ENCODE measurements around the gene SLC5A10. TPM values are rescaled to one million over a fixed set of nuclear protein-coding genes. Genes with fewer than 3 reads are reported as not detected.

SLC5A10 gene
- total and polyA plus RNA-seq, 4 donors, result 0.05 to 0.23 (median 0.15) TPM

DNA sequence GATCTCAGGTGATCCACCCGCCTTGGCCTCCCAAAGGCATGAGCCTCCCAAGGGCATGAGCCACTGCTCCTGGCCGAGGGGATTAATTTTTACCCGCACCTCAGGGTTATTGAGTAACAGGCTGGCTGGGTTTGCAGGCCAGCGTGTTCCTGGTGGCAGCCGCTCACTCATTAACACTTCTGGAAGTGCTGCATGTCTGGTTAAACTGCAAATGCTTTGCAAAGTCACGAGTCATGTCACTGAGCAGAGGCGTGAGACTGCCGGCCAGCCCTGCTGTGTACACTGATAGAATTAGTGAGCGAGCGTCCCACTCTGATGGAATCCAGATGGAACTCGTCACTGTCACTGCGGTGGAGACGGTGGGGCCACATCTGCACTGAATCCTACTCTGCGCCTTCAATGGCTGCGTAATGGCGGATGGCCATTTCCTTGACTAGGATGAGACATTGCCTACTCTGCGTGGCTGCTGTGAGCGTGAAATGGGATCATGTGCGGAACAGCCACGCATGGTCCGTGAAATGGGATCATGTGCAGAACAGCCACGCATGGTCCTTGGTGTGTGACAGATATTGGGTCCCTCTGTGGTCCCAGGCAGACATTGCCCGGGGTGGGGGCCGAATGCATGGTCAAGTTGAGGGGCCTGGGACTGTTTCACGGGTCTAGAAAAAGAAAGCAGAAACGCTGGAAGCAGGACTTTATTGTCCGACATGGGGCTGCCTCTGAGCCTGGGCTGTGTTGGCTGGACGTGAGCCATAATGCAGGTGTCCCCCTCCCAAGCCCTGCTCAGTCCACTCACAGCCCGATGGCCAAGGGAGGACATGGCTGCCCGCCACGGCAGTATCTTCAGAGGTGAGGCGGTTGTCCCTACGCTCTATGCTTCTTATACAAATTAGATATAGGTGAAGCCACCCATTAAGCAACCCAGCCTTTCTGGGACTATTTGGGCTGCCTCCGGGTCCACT, 740 bp upstream of the SLC5A10 start:
- 79% methylated on average over 34 of the region's 34 CpGs for WGBS
- no peak overlapping the region for H3K27ac ChIP-seq (ENCODE audit: low read depth in 1 of 2, low read length in 2 of 2)
- H3K4me3 ChIP-seq (ENCODE audit: low read depth in 1 of 3, low read length in 3 of 3), result no peak overlapping the region

GRCh38 chr17:18953231-18953728, 1.3 kb downstream of the SLC5A10 start:
- TF ChIP-seq RXRA (IDR thresholded peaks at IDR 0.05), result no peak
- no peak for TF ChIP-seq HNF4A (conservative IDR thresholded peaks at IDR 0.05)
- no peak for TF ChIP-seq GABPA (IDR thresholded peaks at IDR 0.05 in 1 of 2, conservative IDR thresholded peaks at IDR 0.05 in 1 of 2)
- no peak for TF ChIP-seq NR2F2 (IDR thresholded peaks at IDR 0.05)
- TF ChIP-seq, protein P1, sequence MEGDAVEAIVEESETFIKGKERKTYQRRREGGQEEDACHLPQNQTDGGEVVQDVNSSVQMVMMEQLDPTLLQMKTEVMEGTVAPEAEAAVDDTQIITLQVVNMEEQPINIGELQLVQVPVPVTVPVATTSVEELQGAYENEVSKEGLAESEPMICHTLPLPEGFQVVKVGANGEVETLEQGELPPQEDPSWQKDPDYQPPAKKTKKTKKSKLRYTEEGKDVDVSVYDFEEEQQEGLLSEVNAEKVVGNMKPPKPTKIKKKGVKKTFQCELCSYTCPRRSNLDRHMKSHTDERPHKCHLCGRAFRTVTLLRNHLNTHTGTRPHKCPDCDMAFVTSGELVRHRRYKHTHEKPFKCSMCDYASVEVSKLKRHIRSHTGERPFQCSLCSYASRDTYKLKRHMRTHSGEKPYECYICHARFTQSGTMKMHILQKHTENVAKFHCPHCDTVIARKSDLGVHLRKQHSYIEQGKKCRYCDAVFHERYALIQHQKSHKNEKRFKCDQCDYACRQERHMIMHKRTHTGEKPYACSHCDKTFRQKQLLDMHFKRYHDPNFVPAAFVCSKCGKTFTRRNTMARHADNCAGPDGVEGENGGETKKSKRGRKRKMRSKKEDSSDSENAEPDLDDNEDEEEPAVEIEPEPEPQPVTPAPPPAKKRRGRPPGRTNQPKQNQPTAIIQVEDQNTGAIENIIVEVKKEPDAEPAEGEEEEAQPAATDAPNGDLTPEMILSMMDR (IDR thresholded peaks at IDR 0.05; ENCODE audit: low read depth, low read length, missing input control), result no peak
- no peak for TF ChIP-seq ZBTB33 (IDR thresholded peaks at IDR 0.05)
- TF ChIP-seq EGR1 (IDR thresholded peaks at IDR 0.05; ENCODE audit: low read depth in 2 of 2), result no peak
- H3K27ac ChIP-seq (ENCODE audit: low read depth in 1 of 2, low read length in 2 of 2), result no peak overlapping the region

More for the DNA sequence above, 740 bp upstream of the SLC5A10 start:
- H3K9ac ChIP-seq (ENCODE audit: low read depth in 1 of 2, low read length in 2 of 2), result no peak overlapping the region
- TF ChIP-seq RAD21 (IDR thresholded peaks at IDR 0.05) (no peak), SP1 (IDR thresholded peaks at IDR 0.05) (peak; percentile 36)
- no peaks in the 10 kb centered on the region for H3K36me3 ChIP-seq (ENCODE audit: control insufficient read depth in 4 of 4, insufficient read depth in 3 of 4, low read depth in 1 of 4, low read length in 3 of 4)
- no peaks in the 10 kb centered on the region for H3K27me3 ChIP-seq (ENCODE audit: control insufficient read depth in 4 of 4, insufficient read depth in 4 of 4, low read length in 3 of 4)
- no peaks in the 10 kb centered on the region for H3K9me3 ChIP-seq (ENCODE audit: control insufficient read depth in 4 of 4, low read length in 3 of 4)
- H3K4me1 ChIP-seq (ENCODE audit: control insufficient read depth in 4 of 4, insufficient read depth in 4 of 4, low read length in 3 of 4), result peaks cover 0 to 14% (median 6%) of the 10 kb centered on the region in 4 donors
- DNase-seq (ENCODE audit: low spot score), result peak; percentile 35

GRCh38 chr17:18954321-18954720, 2.4 kb downstream of the SLC5A10 start:
- H3K4me1 ChIP-seq (ENCODE audit: control insufficient read depth in 4 of 4, insufficient read depth in 4 of 4, low read length in 3 of 4), result peaks cover 0 to 14% (median 6%) of the 10 kb centered on the region in 4 donors
- no peak overlapping the region for H3K9ac ChIP-seq (ENCODE audit: low read depth in 1 of 2, low read length in 2 of 2)
- no peak overlapping the region for H3K27ac ChIP-seq (ENCODE audit: low read depth in 1 of 2, low read length in 2 of 2)
- no peak for DNase-seq (ENCODE audit: low spot score)
- no peaks in the 10 kb centered on the region for H3K36me3 ChIP-seq (ENCODE audit: control insufficient read depth in 4 of 4, insufficient read depth in 3 of 4, low read depth in 1 of 4, low read length in 3 of 4)
- no peaks in the 10 kb centered on the region for H3K27me3 ChIP-seq (ENCODE audit: control insufficient read depth in 4 of 4, insufficient read depth in 4 of 4, low read length in 3 of 4)
- WGBS, result 99% methylated on average over 3 of the region's 3 CpGs
- no peaks in the 10 kb centered on the region for H3K9me3 ChIP-seq (ENCODE audit: control insufficient read depth in 4 of 4, low read length in 3 of 4)
- H3K4me3 ChIP-seq (ENCODE audit: low read depth in 1 of 3, low read length in 3 of 3), result no peak overlapping the region
- TF ChIP-seq, protein P2, sequence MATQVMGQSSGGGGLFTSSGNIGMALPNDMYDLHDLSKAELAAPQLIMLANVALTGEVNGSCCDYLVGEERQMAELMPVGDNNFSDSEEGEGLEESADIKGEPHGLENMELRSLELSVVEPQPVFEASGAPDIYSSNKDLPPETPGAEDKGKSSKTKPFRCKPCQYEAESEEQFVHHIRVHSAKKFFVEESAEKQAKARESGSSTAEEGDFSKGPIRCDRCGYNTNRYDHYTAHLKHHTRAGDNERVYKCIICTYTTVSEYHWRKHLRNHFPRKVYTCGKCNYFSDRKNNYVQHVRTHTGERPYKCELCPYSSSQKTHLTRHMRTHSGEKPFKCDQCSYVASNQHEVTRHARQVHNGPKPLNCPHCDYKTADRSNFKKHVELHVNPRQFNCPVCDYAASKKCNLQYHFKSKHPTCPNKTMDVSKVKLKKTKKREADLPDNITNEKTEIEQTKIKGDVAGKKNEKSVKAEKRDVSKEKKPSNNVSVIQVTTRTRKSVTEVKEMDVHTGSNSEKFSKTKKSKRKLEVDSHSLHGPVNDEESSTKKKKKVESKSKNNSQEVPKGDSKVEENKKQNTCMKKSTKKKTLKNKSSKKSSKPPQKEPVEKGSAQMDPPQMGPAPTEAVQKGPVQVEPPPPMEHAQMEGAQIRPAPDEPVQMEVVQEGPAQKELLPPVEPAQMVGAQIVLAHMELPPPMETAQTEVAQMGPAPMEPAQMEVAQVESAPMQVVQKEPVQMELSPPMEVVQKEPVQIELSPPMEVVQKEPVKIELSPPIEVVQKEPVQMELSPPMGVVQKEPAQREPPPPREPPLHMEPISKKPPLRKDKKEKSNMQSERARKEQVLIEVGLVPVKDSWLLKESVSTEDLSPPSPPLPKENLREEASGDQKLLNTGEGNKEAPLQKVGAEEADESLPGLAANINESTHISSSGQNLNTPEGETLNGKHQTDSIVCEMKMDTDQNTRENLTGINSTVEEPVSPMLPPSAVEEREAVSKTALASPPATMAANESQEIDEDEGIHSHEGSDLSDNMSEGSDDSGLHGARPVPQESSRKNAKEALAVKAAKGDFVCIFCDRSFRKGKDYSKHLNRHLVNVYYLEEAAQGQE (IDR thresholded peaks at IDR 0.05), result no peak
- no peak for TF ChIP-seq HNF4A (conservative IDR thresholded peaks at IDR 0.05)
- no peak for TF ChIP-seq SP1 (IDR thresholded peaks at IDR 0.05)
- TF ChIP-seq JUND (IDR thresholded peaks at IDR 0.05), result no peak
- no peak for TF ChIP-seq ATF3 (IDR thresholded peaks at IDR 0.05)
- TF ChIP-seq, protein P1 (IDR thresholded peaks at IDR 0.05; ENCODE audit: low read depth, low read length, missing input control), result no peak
- no peak for TF ChIP-seq FOXA1 (IDR thresholded peaks at IDR 0.05)
- TF ChIP-seq RXRA (IDR thresholded peaks at IDR 0.05), result no peak
- no peak for TF ChIP-seq EGR1 (IDR thresholded peaks at IDR 0.05; ENCODE audit: low read depth in 2 of 2)
- no peak for TF ChIP-seq NR2F2 (IDR thresholded peaks at IDR 0.05)
- no peak for TF ChIP-seq TAF1 (conservative IDR thresholded peaks at IDR 0.05)

More at GRCh38 chr17:18953231-18953728, 1.3 kb downstream of the SLC5A10 start:
- Histone ChIP-seq H3K9ac (ENCODE audit: low read depth in 1 of 2, low read length in 2 of 2) (no peak overlapping the region), H3K36me3 (ENCODE audit: control insufficient read depth in 4 of 4, insufficient read depth in 3 of 4, low read depth in 1 of 4, low read length in 3 of 4) (no peaks in the 10 kb centered on the region), H3K27me3 (ENCODE audit: control insufficient read depth in 4 of 4, insufficient read depth in 4 of 4, low read length in 3 of 4) (no peaks in the 10 kb centered on the region), H3K4me3 (ENCODE audit: low read depth in 1 of 3, low read length in 3 of 3) (no peak overlapping the region), H3K4me1 (ENCODE audit: control insufficient read depth in 4 of 4, insufficient read depth in 4 of 4, low read length in 3 of 4) (peaks cover 0 to 14% (median 6%) of the 10 kb centered on the region in 4 donors), H3K9me3 (ENCODE audit: control insufficient read depth in 4 of 4, low read length in 3 of 4) (no peaks in the 10 kb centered on the region)
- WGBS, result 93% methylated on average over 14 of the region's 14 CpGs
- no peak for DNase-seq (ENCODE audit: low spot score)

All from liver (tissue), 9 donors.